OCI-LY3 (cell line): ENCODE measurements around the gene FAM228A.

Experiments used
- CTCF ChIP-seq: fragments of 200-600, 300-600 bp; sonication (generic); IDR thresholded peaks from 2 replicates; pipeline ENCODE4 v1.5.1; 2014; ENCODE audit warnings: antibody characterized with exemption, low read length, low read depth
- EZH2phosphoT487 ChIP-seq: fragments of 200-600 bp; shearing (Covaris generic); IDR thresholded peaks from 2 replicates; pipeline ENCODE4 v1.6.1; 2018; ENCODE audit warnings: antibody characterized with exemption, mixed run types, low read depth

- no peak for TF ChIP-seq CTCF
- TF ChIP-seq EZH2phosphoT487: no peak
Measured at GRCh38 chr2:24183366-24184069, 8.7 kb downstream of the FAM228A start.
